Measurements from ENCODE around the gene KDM4B.

KDM4B gene

DNA sequence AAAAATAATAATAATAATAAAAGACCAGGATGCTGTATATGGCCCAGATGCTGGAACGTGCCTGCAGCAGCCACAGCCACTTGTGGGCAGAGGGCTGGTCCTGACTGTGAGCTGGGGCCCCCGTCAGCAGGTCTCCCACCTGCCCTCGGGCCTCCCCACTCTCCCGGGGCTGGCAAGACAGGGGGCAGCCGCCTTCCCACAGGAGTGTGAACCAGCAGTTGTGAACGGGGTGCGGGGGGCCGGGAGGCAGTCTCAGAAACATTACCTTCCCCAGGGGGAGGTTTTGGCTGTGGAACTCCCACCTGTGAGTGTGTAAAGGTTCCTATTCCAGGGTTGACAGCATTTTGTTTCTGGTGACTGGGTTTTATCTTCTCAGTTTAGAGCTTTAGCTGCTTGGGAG is 151.4 kb downstream of the KDM4B start:
- no peak for DNase-seq (ENCODE audit: low read depth, low spot score)

DNA sequence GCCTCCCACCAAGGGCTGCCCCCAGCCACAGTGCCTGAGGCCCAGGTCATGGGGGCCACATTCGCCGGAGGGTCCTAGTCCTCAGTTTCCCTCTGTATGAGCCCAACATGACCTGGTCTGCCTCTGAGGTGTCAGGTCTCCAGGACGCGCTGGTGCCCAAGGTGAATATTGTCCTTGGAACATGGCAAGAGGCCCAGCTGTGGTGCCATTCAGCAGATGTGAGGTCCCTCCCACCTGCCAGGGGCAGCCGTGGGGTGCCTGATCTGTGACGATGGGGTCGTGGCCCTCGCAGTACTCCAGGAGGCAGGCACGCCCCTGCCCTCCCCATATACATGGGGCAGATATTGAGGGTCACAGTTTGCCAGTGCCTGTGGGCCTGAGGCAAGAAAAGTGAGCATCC is 151.9 kb downstream of the KDM4B start:
- DNase-seq (ENCODE audit: low read depth, low spot score), result no peak

DNA sequence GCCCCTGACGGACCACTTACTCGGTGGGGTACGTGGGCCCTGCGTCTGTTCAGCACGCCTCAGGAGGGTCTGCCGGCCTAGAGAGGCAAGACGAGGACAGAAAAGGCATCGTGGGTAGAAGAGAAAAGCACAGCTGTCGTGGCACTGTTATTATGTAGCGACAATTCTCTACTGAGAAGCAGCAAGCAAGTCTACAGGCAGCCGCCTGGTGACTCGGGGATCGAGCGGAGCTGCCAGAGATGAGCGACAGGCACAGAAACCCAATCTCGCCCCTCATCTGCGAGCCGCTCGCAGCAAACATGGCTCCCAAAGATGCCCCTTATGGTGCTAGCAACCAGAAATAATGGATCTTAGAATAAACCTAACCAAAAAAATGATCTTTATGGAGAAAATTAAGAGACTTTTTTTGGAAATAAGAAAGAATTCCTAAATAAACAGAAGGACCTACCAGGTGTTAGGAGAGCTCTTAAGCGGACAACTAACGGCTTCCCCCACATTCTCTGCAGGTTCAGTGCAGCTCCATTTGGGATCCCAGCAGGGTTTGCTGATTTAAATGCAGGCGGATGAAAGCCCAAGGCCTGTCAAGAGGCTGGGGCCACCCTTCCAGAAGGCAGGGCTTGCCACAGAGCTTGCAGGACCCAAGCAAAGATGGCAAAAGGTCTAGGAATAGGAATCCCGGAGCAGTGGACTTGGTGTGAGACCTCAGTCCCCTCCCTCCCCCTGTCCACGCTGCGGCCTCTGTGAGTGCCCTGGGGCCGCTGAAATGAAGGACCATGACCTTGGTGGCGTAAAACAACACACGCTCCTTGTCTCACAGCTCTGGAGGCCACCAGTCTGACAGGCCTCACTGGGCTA is 152.6 kb downstream of the KDM4B start:
- DNase-seq (ENCODE audit: low read depth, low spot score), result no peak

DNA sequence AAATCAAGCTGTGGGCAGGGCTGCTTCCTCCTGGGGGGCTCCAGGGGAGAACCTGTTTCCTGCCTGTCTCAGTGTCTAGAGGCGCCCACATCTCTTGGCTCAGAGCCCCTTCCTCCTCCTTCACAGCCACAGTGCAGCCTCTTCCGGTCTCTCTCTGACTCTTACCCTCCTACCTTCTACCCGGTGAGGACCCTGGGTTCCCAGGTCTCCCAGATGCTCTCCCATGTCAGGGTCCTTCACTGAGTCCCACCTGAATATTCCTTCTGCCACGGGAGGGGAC is 153.1 kb downstream of the KDM4B start:
- no peak for DNase-seq (ENCODE audit: low read depth, low spot score)

DNA sequence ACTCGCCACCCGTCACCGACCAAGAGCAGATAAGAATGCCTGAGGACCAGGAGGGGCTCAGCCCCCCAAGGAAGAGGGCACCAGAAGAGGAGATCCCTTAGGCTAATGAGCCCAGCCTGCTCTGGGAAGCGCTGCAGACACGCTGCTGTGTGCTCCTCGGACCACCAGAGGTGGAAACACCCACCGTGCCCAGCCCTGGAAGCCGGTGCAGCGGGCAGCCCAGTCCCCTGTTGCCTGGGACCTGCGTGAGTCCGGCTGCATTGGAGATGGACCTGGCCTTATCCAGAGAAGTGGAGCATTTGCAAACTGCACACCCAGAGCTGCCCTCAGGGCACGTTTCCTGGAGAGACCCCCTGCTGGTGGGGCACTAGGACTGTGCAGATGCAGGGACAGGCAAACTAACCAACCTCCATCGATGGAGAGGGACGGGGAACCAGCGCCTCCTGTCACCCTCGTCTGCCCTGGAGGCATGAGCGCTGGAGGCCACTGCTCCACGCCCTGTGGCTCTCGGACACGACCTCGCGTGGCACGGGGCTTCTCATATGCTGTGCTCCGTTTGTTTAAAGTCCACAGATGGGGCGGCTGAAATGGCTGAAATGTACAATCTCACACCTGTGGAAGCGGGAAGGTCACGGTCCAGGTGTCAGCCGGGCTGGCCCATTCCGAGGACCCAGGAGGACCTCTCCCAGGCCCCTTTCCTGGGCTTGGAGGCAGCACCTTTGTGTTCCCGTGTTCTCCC is 153.9 kb downstream of the KDM4B start:
- no peak for DNase-seq (ENCODE audit: low read depth, low spot score)

DNA sequence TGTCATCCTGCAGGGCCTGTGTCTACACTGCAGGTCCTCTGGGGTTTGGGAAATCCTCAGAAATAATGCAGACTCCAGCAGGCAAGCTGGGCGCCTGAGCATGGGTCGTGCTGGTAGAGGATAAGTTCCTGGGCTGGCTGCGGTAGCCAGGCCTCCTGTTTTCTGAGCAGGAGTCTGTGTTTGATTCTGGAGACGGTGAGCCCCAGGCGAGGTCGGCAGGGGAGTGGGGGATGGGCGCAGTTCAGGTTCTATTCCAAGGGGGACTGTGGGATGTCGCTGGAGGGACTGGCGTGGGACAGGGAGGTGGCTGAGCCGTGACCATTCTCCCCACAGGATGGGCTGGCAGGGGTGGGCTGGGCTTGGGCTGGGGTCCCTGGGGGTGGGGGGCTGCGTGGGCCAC is 154.7 kb downstream of the KDM4B start:
- DNase-seq (ENCODE audit: low read depth, low spot score), result no peak

DNA sequence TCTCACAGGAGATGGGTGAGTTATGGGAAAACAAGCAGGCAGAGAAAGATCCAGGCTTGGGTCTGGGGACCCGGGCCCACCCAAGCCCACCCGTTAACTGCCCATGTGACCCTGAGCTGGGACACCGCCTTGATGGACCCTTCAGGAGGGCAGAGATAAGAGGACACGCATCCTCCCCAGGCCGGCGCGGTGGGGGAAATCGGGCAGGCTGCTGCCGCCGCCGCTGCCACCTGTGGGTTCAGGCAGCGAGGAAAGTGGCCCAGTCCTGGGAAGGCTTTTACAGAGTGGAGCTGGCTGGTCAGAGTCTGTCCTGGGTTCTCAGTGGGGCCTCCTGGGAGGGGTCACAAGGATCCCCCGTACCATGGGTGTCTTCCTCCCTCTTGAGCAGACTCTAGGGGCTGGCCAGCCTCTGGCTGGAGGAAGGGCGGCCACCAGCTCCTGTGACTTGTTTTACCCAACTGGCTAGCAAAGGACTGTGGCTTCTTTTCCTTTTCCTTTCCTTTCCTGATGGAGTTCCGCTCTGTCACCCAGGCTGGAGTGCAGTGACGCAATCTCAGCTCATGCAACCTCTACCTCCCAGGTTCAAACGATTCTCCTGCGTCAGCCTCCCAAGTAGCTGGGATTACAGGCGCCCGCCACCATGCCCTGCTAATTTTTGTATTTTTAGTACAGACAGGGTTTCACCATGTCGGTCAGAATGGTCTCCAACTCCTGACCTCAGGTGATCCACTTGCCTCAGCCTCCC is 155.4 kb downstream of the KDM4B start:
- no peak for DNase-seq (ENCODE audit: low read depth, low spot score)

DNA sequence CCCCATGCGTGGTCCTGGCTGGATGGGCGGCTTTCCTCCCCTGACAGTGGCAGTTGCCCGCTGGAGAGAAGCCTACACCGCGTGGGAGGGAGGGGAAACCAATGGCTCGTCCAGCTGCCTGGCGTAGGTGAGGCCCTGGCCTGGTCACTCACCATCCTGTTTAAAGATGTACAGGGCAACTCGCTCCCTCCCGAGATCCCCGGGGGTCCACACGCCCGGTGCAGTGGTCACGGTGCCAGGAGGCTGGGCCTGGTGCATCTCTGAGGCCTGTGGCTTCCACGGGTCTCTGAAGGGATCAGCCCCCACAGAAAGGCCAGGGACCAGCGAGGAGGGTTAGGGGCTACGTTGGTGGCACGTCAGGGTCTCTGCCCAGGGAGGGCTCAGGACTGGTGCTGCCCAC is 156.5 kb downstream of the KDM4B start:
- DNase-seq (ENCODE audit: low read depth, low spot score), result no peak

DNA sequence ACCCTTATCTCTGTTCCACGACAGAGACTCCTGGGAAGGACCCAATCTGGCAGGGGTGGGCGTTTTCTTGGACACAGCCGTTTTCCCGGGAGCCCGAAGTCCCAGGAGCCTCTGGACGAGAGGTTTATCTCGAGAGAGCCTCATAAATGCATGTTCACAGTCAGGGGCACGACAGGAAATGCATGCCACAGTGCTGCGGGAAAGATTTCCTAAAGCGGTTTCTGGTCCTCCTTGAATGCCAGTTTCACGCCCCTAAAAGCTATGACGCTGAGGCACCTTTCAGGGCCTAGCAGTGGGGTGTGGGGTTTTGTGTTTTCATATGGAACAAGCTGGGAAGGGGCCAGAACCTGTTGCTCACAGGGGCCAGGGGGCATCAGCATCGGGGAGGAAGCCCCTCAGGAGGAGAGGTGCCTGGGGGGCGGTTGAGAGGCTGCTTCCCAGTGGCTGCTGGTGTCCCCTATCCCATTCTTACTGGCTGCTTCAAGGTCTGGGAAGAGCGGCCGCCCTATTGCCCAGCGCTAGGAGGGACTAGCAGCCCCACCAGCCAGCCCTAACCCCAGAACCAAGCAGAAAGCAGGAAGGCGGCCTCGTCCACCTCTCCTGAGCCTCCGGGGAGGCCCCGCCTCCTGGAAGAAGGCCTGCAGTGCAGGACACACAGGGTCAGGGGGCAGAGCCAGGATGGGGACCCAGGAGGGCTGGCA is 157.0 kb downstream of the KDM4B start:
- no peak for DNase-seq (ENCODE audit: low read depth, low spot score)

DNA sequence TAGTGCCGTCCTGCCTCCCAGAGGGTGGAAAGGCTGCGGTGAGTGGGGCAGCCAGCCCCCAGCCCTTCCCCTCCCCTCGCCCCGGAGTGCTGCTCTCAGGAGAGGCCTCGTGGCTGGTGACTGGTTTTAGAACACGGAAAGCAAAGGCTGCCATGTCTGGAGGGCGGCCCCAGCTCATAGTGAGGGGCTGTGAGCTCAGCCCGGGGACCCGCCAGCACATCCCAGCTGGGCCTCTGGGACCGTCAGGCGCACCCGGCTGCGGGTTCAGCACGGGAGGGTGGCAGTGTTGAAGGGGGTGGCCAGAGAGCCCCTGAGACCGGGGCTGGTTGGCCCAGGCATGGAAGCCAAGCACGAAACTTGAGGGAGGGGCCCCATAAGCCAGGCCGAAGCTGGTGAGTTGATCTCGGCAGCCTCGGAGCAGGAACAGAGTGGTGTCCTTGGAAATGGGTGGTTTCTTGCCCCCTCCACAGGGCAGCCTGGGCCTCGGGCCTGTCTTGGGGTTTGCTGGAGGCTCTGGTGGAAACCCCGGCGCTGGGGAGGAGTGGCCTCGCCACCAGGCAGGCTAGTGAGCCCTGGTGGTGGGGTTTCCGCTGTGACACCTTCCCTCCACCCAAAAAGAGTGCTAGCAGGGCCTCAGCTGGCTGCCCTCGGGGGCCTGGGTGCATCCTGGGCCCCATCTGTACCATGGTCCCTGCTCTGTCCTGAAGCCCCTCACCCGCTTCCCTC is 157.7 kb downstream of the KDM4B start:
- DNase-seq (ENCODE audit: low read depth, low spot score), result no peak

DNA sequence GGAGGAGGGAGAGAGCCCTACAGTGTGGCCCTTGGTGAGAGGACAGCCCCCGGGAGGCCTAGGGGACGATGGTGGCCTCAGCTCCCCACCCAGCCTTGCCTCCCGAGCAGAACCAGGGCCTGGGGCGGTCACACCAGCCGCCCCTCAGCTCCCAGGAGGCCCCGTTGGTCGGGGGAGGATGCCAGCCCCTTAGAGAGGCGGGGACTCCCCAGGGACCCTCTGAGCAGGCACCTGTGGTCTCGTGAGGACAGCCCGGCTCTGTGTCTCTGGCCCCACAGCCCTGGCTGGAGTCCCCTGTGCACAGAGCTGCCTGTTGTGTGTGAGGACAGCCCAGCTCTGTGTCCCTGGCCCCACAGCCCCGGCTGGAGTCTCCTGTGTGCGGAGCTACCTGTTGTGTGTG is 158.8 kb downstream of the KDM4B start:
- DNase-seq (ENCODE audit: low read depth, low spot score), result no peak

DNA sequence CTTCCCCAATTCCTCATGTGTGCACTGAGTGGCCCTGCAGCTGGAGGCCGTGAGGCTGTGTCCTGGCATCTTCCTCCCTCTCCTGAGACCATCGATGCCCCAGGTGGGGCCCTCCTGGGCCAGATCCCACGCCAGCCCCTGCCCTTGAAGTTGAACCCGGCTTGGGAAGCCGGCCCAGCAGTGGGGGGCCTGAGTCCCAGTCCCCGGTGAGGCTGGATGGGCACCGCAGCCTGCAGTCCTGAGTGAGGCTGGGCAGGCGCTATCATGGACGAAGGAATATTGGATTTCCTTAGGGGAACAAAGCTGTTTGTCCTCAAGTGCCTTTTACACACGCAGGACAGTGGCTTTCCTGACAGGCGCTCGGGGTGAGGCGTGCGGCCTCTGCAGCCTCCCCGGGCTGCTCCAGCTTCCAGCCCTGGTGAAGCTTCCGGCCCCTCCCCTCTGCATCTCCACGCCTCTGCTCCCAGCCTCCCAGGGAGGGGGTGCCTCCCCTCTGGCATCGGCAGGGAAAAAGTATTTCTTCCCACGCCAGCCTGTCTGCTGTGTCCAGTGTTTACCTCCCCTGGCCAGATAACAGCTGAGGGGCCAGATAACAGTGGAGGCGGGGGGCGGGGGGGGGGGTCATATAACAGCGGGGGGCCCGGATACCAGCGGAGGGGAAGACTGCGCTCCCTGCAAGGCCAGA is 159.5 kb downstream of the KDM4B start:
- no peak for DNase-seq (ENCODE audit: low read depth, low spot score)

DNA sequence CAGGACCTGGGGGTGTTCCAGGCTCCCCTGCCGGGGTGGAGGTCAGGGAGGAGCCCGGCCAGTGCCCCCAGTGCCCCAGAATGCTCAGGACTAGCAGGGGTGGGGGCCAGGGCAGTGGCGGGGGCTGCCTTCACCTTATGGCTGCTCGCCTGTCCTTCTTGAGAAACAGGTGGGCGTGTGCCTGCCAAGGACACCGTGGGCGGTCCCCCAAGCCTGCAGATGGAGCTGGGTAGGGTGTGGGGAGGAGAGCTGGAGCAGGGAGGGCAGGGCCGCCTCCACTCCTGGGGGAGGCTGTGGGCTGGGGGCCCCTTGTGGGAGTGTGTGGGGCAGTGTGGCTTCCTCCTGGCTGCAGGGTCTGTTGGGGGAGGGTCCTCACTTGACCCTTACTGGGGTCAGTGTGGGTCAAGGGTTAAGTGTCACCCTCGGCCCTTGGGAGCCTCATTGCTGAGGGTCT is 160.1 kb downstream of the KDM4B start:
- DNase-seq (ENCODE audit: low read depth, low spot score), result no peak

DNA sequence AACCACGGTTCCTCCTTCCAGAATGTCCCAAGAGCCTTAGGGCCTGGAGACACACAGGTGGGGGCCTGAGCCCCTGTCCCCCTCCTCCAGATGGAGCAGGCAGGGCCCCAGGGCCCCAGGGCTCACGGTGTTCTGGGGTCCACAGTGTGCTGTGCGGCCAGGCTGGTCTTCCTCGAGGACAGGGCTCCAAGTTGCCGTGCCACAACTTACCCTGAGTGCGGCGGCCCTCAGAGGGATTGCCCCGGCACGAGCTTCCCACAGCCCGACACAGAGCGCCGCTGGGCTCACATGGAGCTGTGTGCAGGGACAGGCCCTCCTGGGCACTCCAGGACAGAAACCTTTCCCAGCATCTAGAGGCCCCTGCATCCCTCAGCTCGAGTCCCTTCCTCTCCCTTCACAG is 160.8 kb downstream of the KDM4B start:
- no peak for DNase-seq (ENCODE audit: low read depth, low spot score)

DNA sequence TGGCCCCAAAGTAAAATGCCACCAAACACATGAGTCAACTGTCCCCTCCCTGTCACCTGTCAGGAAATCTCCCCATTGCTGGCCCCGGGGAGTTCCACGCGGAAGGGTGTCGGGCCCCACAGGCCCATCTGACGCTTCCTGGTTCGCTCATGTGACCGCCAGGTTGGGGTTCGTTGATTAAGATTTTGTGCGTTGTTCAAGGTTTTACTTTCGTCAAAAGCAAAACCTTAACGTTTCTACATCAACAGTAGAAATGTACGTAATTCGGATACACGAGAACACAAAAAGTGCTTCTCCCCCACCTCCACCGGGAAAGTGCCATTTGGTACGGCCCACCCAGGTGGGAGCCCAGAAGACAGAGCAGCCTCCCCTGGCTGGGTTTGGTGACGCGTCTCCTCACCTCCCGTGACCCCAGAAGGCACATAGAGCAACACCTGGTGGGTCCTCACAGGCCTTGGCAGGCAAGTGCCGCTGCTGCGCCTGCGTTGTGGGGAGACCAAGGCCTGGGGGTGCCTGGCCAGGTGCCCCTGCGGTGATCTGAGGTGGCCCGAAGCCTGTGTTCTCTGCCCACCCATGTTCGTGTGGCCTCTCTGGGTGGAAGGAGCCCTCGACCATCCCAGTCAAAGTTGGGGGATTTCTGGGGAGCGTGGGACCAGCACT is 161.6 kb downstream of the KDM4B start:
- DNase-seq (ENCODE audit: low read depth, low spot score), result no peak

DNA sequence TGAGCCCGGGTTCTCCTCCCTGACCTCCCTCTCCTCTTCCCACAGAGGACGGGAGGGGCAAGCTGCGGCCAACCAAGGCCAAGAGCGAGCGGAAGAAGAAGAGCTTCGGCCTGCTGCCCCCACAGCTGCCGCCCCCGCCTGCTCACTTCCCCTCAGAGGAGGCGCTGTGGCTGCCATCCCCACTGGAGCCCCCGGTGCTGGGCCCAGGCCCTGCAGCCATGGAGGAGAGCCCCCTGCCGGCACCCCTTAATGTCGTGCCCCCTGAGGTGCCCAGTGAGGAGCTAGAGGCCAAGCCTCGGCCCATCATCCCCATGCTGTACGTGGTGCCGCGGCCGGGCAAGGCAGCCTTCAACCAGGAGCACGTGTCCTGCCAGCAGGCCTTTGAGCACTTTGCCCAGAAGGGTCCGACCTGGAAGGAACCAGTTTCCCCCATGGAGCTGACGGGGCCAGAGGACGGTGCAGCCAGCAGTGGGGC is 162.2 kb downstream of the KDM4B start:
- no peak for DNase-seq (ENCODE audit: low read depth, low spot score)

DNA sequence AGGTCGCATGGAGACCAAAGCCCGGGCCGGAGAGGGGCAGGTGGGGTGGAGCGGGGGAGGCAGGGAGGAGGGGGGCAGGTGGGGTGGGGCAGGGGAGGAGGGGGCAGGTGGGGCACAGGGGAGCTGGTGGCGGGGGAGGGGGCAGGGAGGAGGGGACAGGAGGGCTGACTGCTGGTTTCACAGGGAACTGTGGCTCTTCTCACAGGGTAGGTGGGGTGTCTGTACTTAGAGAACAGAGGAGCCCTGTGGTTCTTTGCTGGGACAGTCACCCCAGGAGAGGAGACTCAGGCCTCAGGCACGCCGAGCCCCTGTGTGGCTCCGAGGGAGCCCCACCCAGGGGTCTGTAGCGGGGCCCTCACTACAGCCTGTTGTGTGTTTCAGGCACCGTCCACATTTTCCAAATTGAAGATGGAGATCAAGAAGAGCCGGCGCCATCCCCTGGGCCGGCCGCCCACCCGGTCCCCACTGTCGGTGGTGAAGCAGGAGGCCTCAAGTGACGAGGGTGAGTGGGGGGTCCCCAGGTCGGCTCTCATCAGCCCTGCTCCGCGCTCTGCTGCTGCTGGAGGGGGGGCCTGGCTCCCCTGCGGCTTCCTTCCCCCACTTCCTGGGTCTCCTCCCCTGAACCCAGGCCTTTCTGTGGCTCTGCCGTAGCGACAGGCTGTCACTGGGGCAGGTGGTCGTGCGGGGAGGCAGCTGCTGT is 162.7 kb downstream of the KDM4B start:
- no peak for DNase-seq (ENCODE audit: low read depth, low spot score)

DNA sequence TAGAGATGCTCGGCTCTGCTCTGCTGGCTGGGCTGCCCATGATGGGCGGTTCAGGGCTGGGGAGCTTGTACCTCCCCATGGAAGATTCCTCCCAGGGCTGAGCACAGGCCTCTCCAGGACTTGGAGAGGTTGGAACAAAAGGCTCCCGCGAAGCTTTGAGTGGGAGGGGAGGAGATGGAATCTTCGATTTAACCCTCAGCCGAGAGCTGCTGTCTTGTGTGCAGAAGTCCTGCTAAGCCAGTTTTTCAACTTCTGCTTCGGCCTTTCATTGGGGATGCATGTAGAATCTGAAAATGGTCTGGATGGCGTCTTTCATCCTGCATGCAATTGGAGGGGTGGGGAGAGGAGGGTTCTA is 163.3 kb downstream of the KDM4B start:
- no peak for DNase-seq (ENCODE audit: low read depth, low spot score)
